Stomach (tissue), 9 donors: ENCODE results near the gene TEDC1. TPM values are rescaled to one million over a fixed set of nuclear protein-coding genes. Genes with fewer than 3 reads are reported as not detected.

Source experiments
- DNase-seq, 2 donors: peaks; one replicate each; pipeline versions ENCODE4 v3.0.0 to v3.0.0-alpha.2; 2013 to 2019
- H3K27ac ChIP-seq, 5 donors: fragments of 200-600 bp in 4 of 5; sonication (generic) in 4 of 5; one replicate each; pipeline ENCODE4 v1.5.1; 2013 to 2019; ENCODE audit warnings: mild to moderate bottlenecking in 1 of 5, moderate library complexity in 1 of 5
- H3K27me3 ChIP-seq, 3 donors: fragments of 200-600 bp; sonication (generic); one replicate each; pipeline ENCODE4 v1.5.1; 2017 to 2019; ENCODE audit warnings: mixed run types in 1 of 3
- H3K36me3 ChIP-seq, 4 donors: fragments of 200-600 bp; sonication (generic); 1 replicate in 3 of 4; 2 replicates in 1 of 4; pipeline ENCODE4 v1.5.1; 2016 to 2019
- H3K4me1 ChIP-seq, 4 donors: fragments of 200-600 bp; sonication (generic); one replicate each; pipeline ENCODE4 v1.5.1; 2016 to 2019
- H3K4me3 ChIP-seq, 4 donors: fragments of 200-600 bp; sonication (generic) in 3 of 4; one replicate each; pipeline ENCODE4 v1.5.1; 2016 to 2019; ENCODE audit warnings: mild to moderate bottlenecking in 1 of 4
- H3K9me3 ChIP-seq, 4 donors: fragments of 200-600 bp; sonication (generic); one replicate each; pipeline ENCODE4 v1.5.1; 2016 to 2019
- EP300 ChIP-seq: sonication (generic); formaldehyde crosslinking; IDR thresholded peaks from one replicate; pipeline ENCODE4 v1.6.1; 2017; ENCODE audit warnings: antibody characterized with exemption
- POLR2A ChIP-seq, 4 donors: fragments of 450-650 bp; IDR thresholded peaks; one replicate each; pipeline ENCODE4 v1.6.1; 2016; ENCODE audit warnings: antibody characterized with exemption in 4 of 4, control low read depth in 2 of 4, mild to moderate bottlenecking in 1 of 4, moderate library complexity in 1 of 4
- POLR2AphosphoS5 ChIP-seq, 3 donors: sonication (generic); formaldehyde crosslinking; IDR thresholded peaks; one replicate each; pipeline ENCODE4 v1.6.1; 2016; ENCODE audit warnings: antibody characterized with exemption in 3 of 3
- WGBS, 5 donors: extraction: QIAGEN DNeasy Blood & Tissue Kit in 3 of 5; methylation state at CpG; one replicate each; pipeline versions ENCODE4 v1.1.5 to v1.1.7; 2013 to 2018; 5-methylcytosine and 5-hydroxymethylcytosine counted together
- intact Hi-C: fragments of 100-400 bp; cut with DNase I; formaldehyde crosslinking; loops from one replicate; pipeline ENCODE4 v1.15.1; 2023; ENCODE audit warnings: low total_unique reads
- polyA plus RNA-seq, 3 donors: library from polyadenylated mRNA; stranded (reverse); fragments of 200-250 nt; gene quantifications; one replicate each; pipeline ENCODE4 v1.2.3, GENCODE V29; 2013
- total RNA-seq, 5 donors: library from RNA; depleted of rRNA; stranded (reverse); fragments of >200 nt; gene quantifications; one replicate each; pipeline versions ENCODE4 v1.1.0 to v1.2.3, GENCODE V29; 2014 to 2016
- TF ChIP-seq, protein P1 (sequence below), 7 experiments: fragments of 450-650 bp in 4 of 7; fragments of 200-600 bp in 3 of 7; sonication (generic) in 3 of 7; IDR thresholded peaks; one replicate each; pipeline ENCODE4 v1.5.1; 2016 to 2019; ENCODE audit warnings: antibody characterized with exemption in 7 of 7, control low read depth in 2 of 7, mild to moderate bottlenecking in 1 of 7
- donor health status: healthy with polysubstance abuse.
- donor health status: Bipolar disorder and iron deficiency.
- donor health status: healthy.

TEDC1 gene
- total and polyA plus RNA-seq, 8 donors = 3.0 to 167 (median 17.9) TPM

- Histone ChIP-seq H3K9me3 (peaks cover 0 to 11% (median 7%) of the 10 kb centered on the region in 4 donors), H3K4me1 (no peaks in the 10 kb centered on the region), H3K36me3 (no peaks in the 10 kb centered on the region), H3K27ac (no peak overlapping the region), H3K4me3 (no peak overlapping the region), H3K27me3 (no peaks in the 10 kb centered on the region)
- no peak for TF ChIP-seq POLR2AphosphoS5 (IDR thresholded peaks at IDR 0.05)
- no peak for TF ChIP-seq EP300
- no peak for TF ChIP-seq POLR2A (IDR thresholded peaks at IDR 0.05)
- TF ChIP-seq, protein P1, sequence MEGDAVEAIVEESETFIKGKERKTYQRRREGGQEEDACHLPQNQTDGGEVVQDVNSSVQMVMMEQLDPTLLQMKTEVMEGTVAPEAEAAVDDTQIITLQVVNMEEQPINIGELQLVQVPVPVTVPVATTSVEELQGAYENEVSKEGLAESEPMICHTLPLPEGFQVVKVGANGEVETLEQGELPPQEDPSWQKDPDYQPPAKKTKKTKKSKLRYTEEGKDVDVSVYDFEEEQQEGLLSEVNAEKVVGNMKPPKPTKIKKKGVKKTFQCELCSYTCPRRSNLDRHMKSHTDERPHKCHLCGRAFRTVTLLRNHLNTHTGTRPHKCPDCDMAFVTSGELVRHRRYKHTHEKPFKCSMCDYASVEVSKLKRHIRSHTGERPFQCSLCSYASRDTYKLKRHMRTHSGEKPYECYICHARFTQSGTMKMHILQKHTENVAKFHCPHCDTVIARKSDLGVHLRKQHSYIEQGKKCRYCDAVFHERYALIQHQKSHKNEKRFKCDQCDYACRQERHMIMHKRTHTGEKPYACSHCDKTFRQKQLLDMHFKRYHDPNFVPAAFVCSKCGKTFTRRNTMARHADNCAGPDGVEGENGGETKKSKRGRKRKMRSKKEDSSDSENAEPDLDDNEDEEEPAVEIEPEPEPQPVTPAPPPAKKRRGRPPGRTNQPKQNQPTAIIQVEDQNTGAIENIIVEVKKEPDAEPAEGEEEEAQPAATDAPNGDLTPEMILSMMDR (IDR thresholded peaks at IDR 0.05) = no peak
- intact Hi-C loops = no loop called here
- DNase-seq = no peak
- WGBS, 5 donors = 96 to 97% (median 97%) methylated on average over 25 to 38 of the region's 38 CpGs
Observed at GRCh38 chr14:105547741-105548169, 56.7 kb downstream of the TEDC1 start.

Other genes starting within 250 kb of the TEDC1 start
- 10 to 100 TPM; 13.4 to 53.6 (median 25.2) TPM for gene BTBD6, start 242.7 kb upstream of the TEDC1 start, total RNA-seq
- gene BTBD6, start 242.7 kb upstream of the TEDC1 start, polyA plus RNA-seq = 10 to 100 TPM; 47.1 to 55.0 (median 50.7) TPM
- 100 to 1,000 TPM in 1 of 5 donors, 10 to 100 TPM in 4; 31.5 to 141 (median 42.6) TPM for gene BRF1, start 190.2 kb upstream of the TEDC1 start, total RNA-seq
- 10 to 100 TPM in 2 of 3 donors, 1 to 10 TPM in 1; 9.2 to 19.7 (median 19.4) TPM for gene BRF1, start 190.2 kb upstream of the TEDC1 start, polyA plus RNA-seq
- 100 to 1,000 TPM in 3 of 5 donors, 10 to 100 TPM in 2; 33.6 to 209 (median 114) TPM for gene PACS2, start 176.5 kb upstream of the TEDC1 start, total RNA-seq
- 10 to 100 TPM; 23.4 to 49.8 (median 34.7) TPM for gene PACS2, start 176.5 kb upstream of the TEDC1 start, polyA plus RNA-seq
- gene TEX22, start 92.7 kb upstream of the TEDC1 start, total RNA-seq = under 1 TPM in 1 of 5 donors, not detected in 4; 0.18 TPM
- gene TEX22, start 92.7 kb upstream of the TEDC1 start, polyA plus RNA-seq = under 1 TPM in 1 of 3 donors, not detected in 2; 0.35 TPM
- 100 to 1,000 TPM in 2 of 5 donors, 10 to 100 TPM in 3; 49.8 to 183 (median 85.5) TPM for gene MTA1, start 71.4 kb upstream of the TEDC1 start, total RNA-seq
- 10 to 100 TPM; 24.9 to 57.1 (median 40.3) TPM for gene MTA1, start 71.4 kb upstream of the TEDC1 start, polyA plus RNA-seq
- gene CRIP2, start 16.4 kb upstream of the TEDC1 start, total RNA-seq = 100 to 1,000 TPM in 1 of 5 donors, 10 to 100 TPM in 4; 36.0 to 135 (median 72.7) TPM
- 100 to 1,000 TPM in 1 of 3 donors, 10 to 100 TPM in 2; 68.5 to 127 (median 94.7) TPM for gene CRIP2, start 16.4 kb upstream of the TEDC1 start, polyA plus RNA-seq
- gene CRIP1, start 4.4 kb upstream of the TEDC1 start, total RNA-seq = 10 to 100 TPM in 3 of 5 donors, 1 to 10 TPM in 1, not detected in 1; 3.5 to 95.0 (median 23.9) TPM
- gene CRIP1, start 4.4 kb upstream of the TEDC1 start, polyA plus RNA-seq = 100 to 1,000 TPM in 1 of 3 donors, 10 to 100 TPM in 2; 60.1 to 149 (median 99.0) TPM
- gene TMEM121, start 35.3 kb downstream of the TEDC1 start, total RNA-seq = 1 to 10 TPM in 4 of 5 donors, not detected in 1; 1.3 to 8.2 (median 2.1) TPM
- 1 to 10 TPM in 2 of 3 donors, under 1 TPM in 1; 0.93 to 4.2 (median 1.2) TPM for gene TMEM121, start 35.3 kb downstream of the TEDC1 start, polyA plus RNA-seq